Measurements from ENCODE around the gene FHOD3.
A peak's percentile ranks its signal among the peaks of the same experiment; 100 is the strongest.

Gene FHOD3

GRCh38 chr18:36340246-36340645, 42.7 kb downstream of the FHOD3 start:
- POLR2A ChIA-PET = no interaction called here

GRCh38 chr18:36341944-36342343, 44.4 kb downstream of the FHOD3 start:
- no peaks in the 10 kb centered on the region for H3K36me3 ChIP-seq (ENCODE audit: control insufficient read depth in 2 of 2, insufficient read depth in 1 of 2, low read length in 2 of 2)
- ChIA-PET CTCF (no interaction called here), POLR2A (no interaction called here)
- H3K27ac ChIP-seq (ENCODE audit: extremely low read depth, low read depth, low read length) = no peak overlapping the region
- no peaks in the 10 kb centered on the region for H3K4me1 ChIP-seq (ENCODE audit: control insufficient read depth, insufficient read depth, low read length)
- no peak overlapping the region for H3K4me3 ChIP-seq (ENCODE audit: low read depth, low read length)
- peak; percentile 56 for TF ChIP-seq SETDB1 (IDR thresholded peaks at IDR 0.05; ENCODE audit: insufficient read length, low read length)
- no peak for TF ChIP-seq ZNF692 (tag by site-specific recombination; IDR thresholded peaks at IDR 0.05)
- no peaks in the 10 kb centered on the region; the same call in 1 of the 2 replicates for H3K9me3 ChIP-seq (ENCODE audit: control insufficient read depth, insufficient read depth, low read depth, low read length)

More at GRCh38 chr18:36340246-36340645, 42.7 kb downstream of the FHOD3 start:
- CTCF ChIA-PET = interaction anchor here (0.7 kb wide), 2 partner anchors 14 to 429 kb away, joined by 3 read pairs; no protein-coding TSS in a partner anchor
- no peaks in the 10 kb centered on the region; the same call in 1 of the 2 replicates for H3K9me3 ChIP-seq (ENCODE audit: control insufficient read depth, insufficient read depth, low read depth, low read length)
- TF ChIP-seq GLIS1 (tag by site-specific recombination; IDR thresholded peaks at IDR 0.05) (no peak), ZNF211 (tag by site-specific recombination; IDR thresholded peaks at IDR 0.05; ENCODE audit: low read depth) (no peak), ZBTB26 (tag by site-specific recombination; optimal IDR thresholded peaks at IDR 0.05) (no peak), ZNF239 (tag by site-specific recombination; IDR thresholded peaks at IDR 0.05) (no peak), ZNF792 (tag by site-specific recombination; IDR thresholded peaks at IDR 0.05) (no peak), MEIS1 (CRISPR knock-in tag; IDR thresholded peaks at IDR 0.05; ENCODE audit: borderline replicate concordance) (no peak), ZNF785 (tag by site-specific recombination; IDR thresholded peaks at IDR 0.05) (no peak), ZNF747 (tag by site-specific recombination; IDR thresholded peaks at IDR 0.05) (no peak), ZFHX2 (tag by site-specific recombination; conservative IDR thresholded peaks at IDR 0.05) (no peak), ZNF394 (tag by site-specific recombination; IDR thresholded peaks at IDR 0.05; ENCODE audit: borderline replicate concordance) (no peak), ZFP37 (tag by site-specific recombination; IDR thresholded peaks at IDR 0.05) (no peak), BCL11A (tag by site-specific recombination; IDR thresholded peaks at IDR 0.05; ENCODE audit: low read depth) (no peak), ZNF843 (tag by site-specific recombination; IDR thresholded peaks at IDR 0.05) (no peak), ZNF335 (tag by site-specific recombination; conservative IDR thresholded peaks at IDR 0.05) (no peak), ZNF398 (tag by site-specific recombination; IDR thresholded peaks at IDR 0.05) (no peak), KLF7 (tag by site-specific recombination; IDR thresholded peaks at IDR 0.05; ENCODE audit: borderline replicate concordance) (no peak), ZBTB17 (tag by site-specific recombination; IDR thresholded peaks at IDR 0.05) (no peak), ZNF133 (tag by site-specific recombination; IDR thresholded peaks at IDR 0.05) (no peak), HIC1 (tag by site-specific recombination; IDR thresholded peaks at IDR 0.05) (no peak)
- H3K27ac ChIP-seq (ENCODE audit: extremely low read depth, low read depth, low read length) = no peak overlapping the region
- no peaks in the 10 kb centered on the region for H3K4me1 ChIP-seq (ENCODE audit: control insufficient read depth, insufficient read depth, low read length)
- H3K4me3 ChIP-seq (ENCODE audit: low read depth, low read length) = no peak overlapping the region
- no peaks in the 10 kb centered on the region for H3K36me3 ChIP-seq (ENCODE audit: control insufficient read depth in 2 of 2, insufficient read depth in 1 of 2, low read length in 2 of 2)
